ENCODE results near the gene CDH4. TPM values are rescaled to one million over a fixed set of nuclear protein-coding genes. Genes with fewer than 3 reads are reported as not detected.

CDH4 gene
- total RNA-seq, 3 donors from 2014 or later (not counting 1 experiment from before 2014, with no cell fraction given): 0.18 TPM; not detected in 2

- H3K4me3 Mint-ChIP-seq: no peak overlapping the region
Observed at GRCh38 chr20:61583356-61583755, 331.3 kb downstream of the CDH4 start.

GRCh38 chr20:61584851-61585250 is 332.8 kb downstream of the CDH4 start:
- Mint-ChIP-seq H3K9me3 (peaks cover 0 to 3% of the 10 kb centered on the region in 2 donors), H3K4me3 (no peak overlapping the region), H3K36me3 (no peaks in the 10 kb centered on the region), H3K27me3 (ENCODE audit: low read depth in 2 of 2) (peaks cover 0 to 2% of the 10 kb centered on the region in 2 donors), H3K4me1 (no peaks in the 10 kb centered on the region), H3K27ac (no peak overlapping the region)
- no peak for ATAC-seq
- TF ChIP-seq CTCF (IDR thresholded peaks at IDR 0.05): no peak
- 55% methylated on average over 10 of the region's 10 CpGs for WGBS (ENCODE audit: insufficient coverage)
- H3K27ac ChIP-seq (ENCODE audit: low read length): no peak overlapping the region
- no peak for DNase-seq
- H3K9me3 ChIP-seq (ENCODE audit: control insufficient read depth, insufficient read depth, low read length): peaks cover 27% of the 10 kb centered on the region
- intact Hi-C loops (cut with micrococcal nuclease): no loop called here
- H3K27me3 ChIP-seq (ENCODE audit: control insufficient read depth, insufficient read depth, low read length): no peaks in the 10 kb centered on the region
- H3K4me3 ChIP-seq (ENCODE audit: low read length): no peak overlapping the region
- no peaks in the 10 kb centered on the region for H3K36me3 ChIP-seq (ENCODE audit: control insufficient read depth, insufficient read depth, low read length)
- H3K4me1 ChIP-seq (ENCODE audit: control insufficient read depth, insufficient read depth, low read length): no peaks in the 10 kb centered on the region

More at GRCh38 chr20:61583356-61583755, 331.3 kb downstream of the CDH4 start:
- TF ChIP-seq CTCF (IDR thresholded peaks at IDR 0.05): no peak
- WGBS (ENCODE audit: insufficient coverage): 90% methylated on average over 9 of the region's 9 CpGs
- Histone ChIP-seq H3K36me3 (ENCODE audit: control insufficient read depth, insufficient read depth, low read length) (no peaks in the 10 kb centered on the region), H3K27me3 (ENCODE audit: control insufficient read depth, insufficient read depth, low read length) (no peaks in the 10 kb centered on the region), H3K27ac (ENCODE audit: low read length) (no peak overlapping the region), H3K4me3 (ENCODE audit: low read length) (no peak overlapping the region), H3K9me3 (ENCODE audit: control insufficient read depth, insufficient read depth, low read length) (peaks cover 19% of the 10 kb centered on the region), H3K4me1 (ENCODE audit: control insufficient read depth, insufficient read depth, low read length) (no peaks in the 10 kb centered on the region)
- H3K9me3 Mint-ChIP-seq: peaks cover 0 to 3% of the 10 kb centered on the region in 2 donors
- H3K36me3 Mint-ChIP-seq: no peaks in the 10 kb centered on the region
- no peak for DNase-seq
- ATAC-seq: no peak
- intact Hi-C loops (cut with micrococcal nuclease): no loop called here
- no peak overlapping the region for H3K27ac Mint-ChIP-seq
- H3K4me1 Mint-ChIP-seq: no peaks in the 10 kb centered on the region
- peaks cover 0 to 2% of the 10 kb centered on the region in 2 donors for H3K27me3 Mint-ChIP-seq (ENCODE audit: low read depth in 2 of 2)

- no peaks in the 10 kb centered on the region for H3K4me1 Mint-ChIP-seq
- H3K27me3 Mint-ChIP-seq (ENCODE audit: low read depth in 2 of 2): peaks cover 0 to 2% of the 10 kb centered on the region in 2 donors
- no peaks in the 10 kb centered on the region for H3K36me3 Mint-ChIP-seq
- peaks cover 0 to 3% of the 10 kb centered on the region in 2 donors for H3K9me3 Mint-ChIP-seq
- no peak for TF ChIP-seq CTCF (IDR thresholded peaks at IDR 0.05)
- no peak overlapping the region for H3K4me3 ChIP-seq (ENCODE audit: low read length)
- no peaks in the 10 kb centered on the region for H3K27me3 ChIP-seq (ENCODE audit: control insufficient read depth, insufficient read depth, low read length)
- H3K27ac ChIP-seq (ENCODE audit: low read length): no peak overlapping the region
- H3K4me1 ChIP-seq (ENCODE audit: control insufficient read depth, insufficient read depth, low read length): no peaks in the 10 kb centered on the region
- WGBS (ENCODE audit: insufficient coverage): 97% methylated on average over 2 of the region's 2 CpGs
- no peaks in the 10 kb centered on the region for H3K36me3 ChIP-seq (ENCODE audit: control insufficient read depth, insufficient read depth, low read length)
- intact Hi-C loops (cut with micrococcal nuclease): no loop called here
- ATAC-seq (no peak), DNase-seq (no peak)
- no peak overlapping the region for H3K27ac Mint-ChIP-seq
- H3K9me3 ChIP-seq (ENCODE audit: control insufficient read depth, insufficient read depth, low read length): peaks cover 36% of the 10 kb centered on the region
- H3K4me3 Mint-ChIP-seq: no peak overlapping the region
Observed at GRCh38 chr20:61585764-61586163, 333.7 kb downstream of the CDH4 start.

- Histone ChIP-seq H3K27me3 (ENCODE audit: control insufficient read depth, insufficient read depth, low read length) (no peaks in the 10 kb centered on the region), H3K27ac (ENCODE audit: low read length) (no peak overlapping the region), H3K4me3 (ENCODE audit: low read length) (no peak overlapping the region), H3K36me3 (ENCODE audit: control insufficient read depth, insufficient read depth, low read length) (no peaks in the 10 kb centered on the region), H3K9me3 (ENCODE audit: control insufficient read depth, insufficient read depth, low read length) (peaks cover 34% of the 10 kb centered on the region), H3K4me1 (ENCODE audit: control insufficient read depth, insufficient read depth, low read length) (no peaks in the 10 kb centered on the region)
- Mint-ChIP-seq H3K27ac (no peak overlapping the region), H3K9me3 (peaks cover 0 to 6% of the 10 kb centered on the region in 2 donors), H3K36me3 (no peaks in the 10 kb centered on the region), H3K27me3 (ENCODE audit: low read depth in 2 of 2) (peaks cover 0 to 2% of the 10 kb centered on the region in 2 donors), H3K4me3 (no peak overlapping the region), H3K4me1 (no peaks in the 10 kb centered on the region)
- WGBS (ENCODE audit: insufficient coverage): 88% methylated on average over 7 of the region's 7 CpGs
- intact Hi-C loops (cut with micrococcal nuclease): no loop called here
- DNase-seq: no peak
- TF ChIP-seq CTCF (IDR thresholded peaks at IDR 0.05): no peak
- ATAC-seq: no peak
Observed at GRCh38 chr20:61587036-61587435, 335.0 kb downstream of the CDH4 start.
